Measurements from ENCODE around the gene CNPY1.

Gene CNPY1

DNA sequence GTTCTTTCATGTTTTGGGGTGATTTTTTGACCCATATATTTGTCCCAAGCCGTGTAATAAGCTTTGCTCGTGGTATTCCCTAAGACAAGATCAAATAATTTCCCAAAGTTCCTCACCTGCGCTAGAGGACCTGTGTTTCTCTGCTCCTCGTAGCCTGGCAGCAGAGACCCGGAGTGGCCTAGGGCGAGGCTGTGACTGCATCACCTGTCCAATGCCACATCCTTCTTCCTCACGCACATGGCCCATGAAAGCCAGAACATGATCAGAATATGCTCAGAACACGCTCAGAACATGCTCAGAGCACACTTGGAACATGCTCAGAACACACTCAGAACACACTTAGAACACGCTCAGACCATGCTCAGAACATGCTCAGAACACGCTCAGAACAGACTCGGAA lies 64.6 kb downstream of the CNPY1 start:
- Histone ChIP-seq H3K4me2 (ENCODE audit: insufficient read depth, low read length) (no peak overlapping the region), H2AFZ (ENCODE audit: low read depth, low read length) (no peak overlapping the region), H4K20me1 (ENCODE audit: insufficient read depth, low read length) (no peaks in the 10 kb centered on the region), H3K79me2 (ENCODE audit: insufficient read depth, low read length) (no peaks in the 10 kb centered on the region), H3K36me3 (ENCODE audit: insufficient read depth, low read length) (no peaks in the 10 kb centered on the region), H3K4me3 (ENCODE audit: low read depth in 1 of 2, low read length in 2 of 2) (no peak overlapping the region), H3K27ac (ENCODE audit: low read length) (no peak overlapping the region), H3K27me3 (ENCODE audit: insufficient read depth, low read length, poor library complexity) (peaks cover 4% of the 10 kb centered on the region), H3K9me3 (ENCODE audit: insufficient read depth, low read length, severe bottlenecking) (peaks cover 3% of the 10 kb centered on the region), H3K4me1 (ENCODE audit: insufficient read depth, low read length) (no peaks in the 10 kb centered on the region), H3K9ac (ENCODE audit: low read depth, low read length) (no peak overlapping the region)
- TF ChIP-seq, protein P1, sequence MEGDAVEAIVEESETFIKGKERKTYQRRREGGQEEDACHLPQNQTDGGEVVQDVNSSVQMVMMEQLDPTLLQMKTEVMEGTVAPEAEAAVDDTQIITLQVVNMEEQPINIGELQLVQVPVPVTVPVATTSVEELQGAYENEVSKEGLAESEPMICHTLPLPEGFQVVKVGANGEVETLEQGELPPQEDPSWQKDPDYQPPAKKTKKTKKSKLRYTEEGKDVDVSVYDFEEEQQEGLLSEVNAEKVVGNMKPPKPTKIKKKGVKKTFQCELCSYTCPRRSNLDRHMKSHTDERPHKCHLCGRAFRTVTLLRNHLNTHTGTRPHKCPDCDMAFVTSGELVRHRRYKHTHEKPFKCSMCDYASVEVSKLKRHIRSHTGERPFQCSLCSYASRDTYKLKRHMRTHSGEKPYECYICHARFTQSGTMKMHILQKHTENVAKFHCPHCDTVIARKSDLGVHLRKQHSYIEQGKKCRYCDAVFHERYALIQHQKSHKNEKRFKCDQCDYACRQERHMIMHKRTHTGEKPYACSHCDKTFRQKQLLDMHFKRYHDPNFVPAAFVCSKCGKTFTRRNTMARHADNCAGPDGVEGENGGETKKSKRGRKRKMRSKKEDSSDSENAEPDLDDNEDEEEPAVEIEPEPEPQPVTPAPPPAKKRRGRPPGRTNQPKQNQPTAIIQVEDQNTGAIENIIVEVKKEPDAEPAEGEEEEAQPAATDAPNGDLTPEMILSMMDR (IDR thresholded peaks at IDR 0.05; ENCODE audit: borderline replicate concordance, extremely low read depth, low read length, poor library complexity, severe bottlenecking) = no peak
- no peak for TF ChIP-seq EZH2 (IDR thresholded peaks at IDR 0.05; ENCODE audit: borderline replicate concordance, low read depth, low read length, severe bottlenecking)
- ATAC-seq (ENCODE audit: insufficient read depth, low read depth) = no peak
- no peak for DNase-seq

DNA sequence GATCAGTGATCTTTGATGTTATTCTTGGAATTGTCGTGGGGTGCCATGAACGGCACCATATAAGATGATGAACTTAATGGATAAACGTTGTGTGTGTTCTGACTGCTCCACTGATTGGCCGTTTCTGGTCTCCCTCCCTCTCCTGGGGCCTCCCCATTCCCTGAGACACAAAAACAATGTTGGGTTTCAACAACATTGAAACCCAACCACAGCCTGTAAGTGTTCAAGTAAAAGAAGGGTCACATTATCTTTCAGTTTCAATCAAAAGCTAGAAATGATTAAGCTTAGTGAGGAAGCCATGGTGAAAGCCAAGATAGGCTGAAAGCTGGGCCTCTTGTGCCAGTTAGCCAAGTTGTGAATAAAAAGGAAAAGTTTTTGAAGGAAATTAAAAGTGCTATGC lies 68.9 kb downstream of the CNPY1 start:
- Histone ChIP-seq H3K9me3 (ENCODE audit: insufficient read depth, low read length, severe bottlenecking) (peaks cover 3% of the 10 kb centered on the region), H3K4me2 (ENCODE audit: insufficient read depth, low read length) (no peak overlapping the region), H2AFZ (ENCODE audit: low read depth, low read length) (no peak overlapping the region), H3K9ac (ENCODE audit: low read depth, low read length) (no peak overlapping the region), H3K4me1 (ENCODE audit: insufficient read depth, low read length) (no peaks in the 10 kb centered on the region), H3K27ac (ENCODE audit: low read length) (no peak overlapping the region), H3K79me2 (ENCODE audit: insufficient read depth, low read length) (no peaks in the 10 kb centered on the region), H3K4me3 (ENCODE audit: low read depth in 1 of 2, low read length in 2 of 2) (no peak overlapping the region), H3K36me3 (ENCODE audit: insufficient read depth, low read length) (no peaks in the 10 kb centered on the region), H3K27me3 (ENCODE audit: insufficient read depth, low read length, poor library complexity) (peaks cover 19% of the 10 kb centered on the region), H4K20me1 (ENCODE audit: insufficient read depth, low read length) (no peaks in the 10 kb centered on the region; the same call in 1 of the 2 replicates)
- no peak for DNase-seq
- no peak for ATAC-seq (ENCODE audit: insufficient read depth, low read depth)
- no peak for TF ChIP-seq EZH2 (IDR thresholded peaks at IDR 0.05; ENCODE audit: borderline replicate concordance, low read depth, low read length, severe bottlenecking)
- TF ChIP-seq, protein P1 (IDR thresholded peaks at IDR 0.05; ENCODE audit: borderline replicate concordance, extremely low read depth, low read length, poor library complexity, severe bottlenecking) = no peak

DNA sequence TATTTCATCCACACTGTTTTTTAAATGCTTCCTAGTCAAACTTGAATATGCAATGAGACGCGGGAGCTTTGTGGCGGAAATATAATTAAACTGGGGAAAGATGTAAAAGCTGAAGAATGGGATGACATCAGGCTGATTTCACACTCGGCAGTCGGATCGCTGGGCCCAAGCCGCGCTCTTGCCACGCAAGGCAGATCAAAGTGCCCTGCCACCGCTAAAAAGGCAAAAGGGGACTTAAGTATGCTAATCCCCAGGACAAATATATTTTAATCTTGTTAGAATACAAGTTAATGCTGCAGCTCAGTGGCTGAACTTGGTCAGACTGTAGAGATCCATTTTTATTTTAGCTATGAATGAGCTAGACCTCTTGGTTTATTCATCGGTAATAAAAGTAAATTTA lies 74.6 kb downstream of the CNPY1 start:
- Histone ChIP-seq H3K27me3 (ENCODE audit: insufficient read depth, low read length, poor library complexity) (peaks cover 40% of the 10 kb centered on the region), H3K79me2 (ENCODE audit: insufficient read depth, low read length) (no peaks in the 10 kb centered on the region), H3K4me3 (ENCODE audit: low read depth in 1 of 2, low read length in 2 of 2) (no peak overlapping the region), H3K4me1 (ENCODE audit: insufficient read depth, low read length) (no peaks in the 10 kb centered on the region), H3K9ac (ENCODE audit: low read depth, low read length) (no peak overlapping the region), H2AFZ (ENCODE audit: low read depth, low read length) (no peak overlapping the region), H3K4me2 (ENCODE audit: insufficient read depth, low read length) (no peak overlapping the region), H4K20me1 (ENCODE audit: insufficient read depth, low read length) (no peaks in the 10 kb centered on the region; the same call in 1 of the 2 replicates), H3K36me3 (ENCODE audit: insufficient read depth, low read length) (no peaks in the 10 kb centered on the region), H3K9me3 (ENCODE audit: insufficient read depth, low read length, severe bottlenecking) (no peaks in the 10 kb centered on the region), H3K27ac (ENCODE audit: low read length) (no peak overlapping the region)
- no peak for DNase-seq
- TF ChIP-seq, protein P1 (IDR thresholded peaks at IDR 0.05; ENCODE audit: borderline replicate concordance, extremely low read depth, low read length, poor library complexity, severe bottlenecking) = no peak
- TF ChIP-seq EZH2 (IDR thresholded peaks at IDR 0.05; ENCODE audit: borderline replicate concordance, low read depth, low read length, severe bottlenecking) = no peak
- no peak for ATAC-seq (ENCODE audit: insufficient read depth, low read depth)

All from DND-41 (cell line).